HG03060 (cell line): Measurements from ENCODE around the gene DNAI1.
A peak's percentile ranks its signal among the peaks of the same experiment; 100 is the strongest.

Source experiments
- ATAC-seq: cut with Tn5 transposase; IDR thresholded peaks from one replicate; pipeline ENCODE4 v1.9.1; 2021; ENCODE audit warnings: low read depth, moderate number of reproducible peaks; ENCODE audit not compliant: unreplicated experiment

Gene DNAI1

GRCh38 chr9:34508951-34509350, 50.3 kb downstream of the DNAI1 start:
- ATAC-seq, result no peak

- ATAC-seq, result no peak
Measured at GRCh38 chr9:34510497-34511468, 52.2 kb downstream of the DNAI1 start.

- no peak for ATAC-seq
Measured at GRCh38 chr9:34512131-34513078, 53.8 kb downstream of the DNAI1 start.

- ATAC-seq, result no peak
Measured at GRCh38 chr9:34513567-34514214, 55.1 kb downstream of the DNAI1 start.

GRCh38 chr9:34514401-34514800, 55.8 kb downstream of the DNAI1 start:
- no peak for ATAC-seq

- ATAC-seq, result no peak
Measured at GRCh38 chr9:34514816-34515215, 56.2 kb downstream of the DNAI1 start.

GRCh38 chr9:34515959-34516358, 57.4 kb downstream of the DNAI1 start:
- no peak for ATAC-seq

GRCh38 chr9:34517185-34517584, 58.6 kb downstream of the DNAI1 start:
- no peak for ATAC-seq

GRCh38 chr9:34518110-34518616, 59.6 kb downstream of the DNAI1 start:
- ATAC-seq, result no peak

- ATAC-seq, result no peak
Measured at GRCh38 chr9:34518896-34519295, 60.3 kb downstream of the DNAI1 start.

GRCh38 chr9:34519321-34520020, 60.9 kb downstream of the DNAI1 start:
- no peak for ATAC-seq

- no peak for ATAC-seq
Measured at GRCh38 chr9:34520096-34520495, 61.5 kb downstream of the DNAI1 start.

- no peak for ATAC-seq
Measured at GRCh38 chr9:34520505-34521385, 62.1 kb downstream of the DNAI1 start.

- ATAC-seq, result no peak
Measured at GRCh38 chr9:34521406-34522045, 62.9 kb downstream of the DNAI1 start.

GRCh38 chr9:34522091-34522887, 63.7 kb downstream of the DNAI1 start:
- ATAC-seq, result no peak

GRCh38 chr9:34522971-34523797, 64.6 kb downstream of the DNAI1 start, which contains the start of gene ENHO:
Gene ENHO, minus strand, starts transcription at chr9:34522990. Its CDS starts 1,295 bp downstream, at chr9:34521695.
- peak; percentile 57 for ATAC-seq

- no peak for ATAC-seq
Measured at GRCh38 chr9:34524349-34524748, 65.7 kb downstream of the DNAI1 start.
